GM21529 (cell line): ENCODE results near the gene STIL.
"Not testable (repeated sequence)": the region's sequence is repeated elsewhere in the genome, so short reads cannot be mapped to it uniquely, and the experiment has no call there.

Experiments used
- ATAC-seq: cut with Tn5 transposase; IDR thresholded peaks from one replicate; pipeline ENCODE4 v1.9.1; 2021; ENCODE audit not compliant: unreplicated experiment

The STIL gene

GRCh38 chr1:47223174-47223920, 90.6 kb downstream of the STIL start:
- no peak for ATAC-seq

- no peak for ATAC-seq
Observed at GRCh38 chr1:47222476-47222875, 91.5 kb downstream of the STIL start.

GRCh38 chr1:47219590-47220220, 94.2 kb downstream of the STIL start:
- ATAC-seq = no peak

GRCh38 chr1:47219001-47219400, 94.9 kb downstream of the STIL start:
- ATAC-seq = no peak

GRCh38 chr1:47216278-47217059, 97.5 kb downstream of the STIL start:
- ATAC-seq = no peak

- ATAC-seq = no peak
Observed at GRCh38 chr1:47215713-47216112, 98.2 kb downstream of the STIL start.

GRCh38 chr1:47214549-47214948, 99.4 kb downstream of the STIL start:
- no peak for ATAC-seq

- ATAC-seq = no peak
Observed at GRCh38 chr1:47213230-47213963, 100.5 kb downstream of the STIL start.

GRCh38 chr1:47212636-47213229, 101.2 kb downstream of the STIL start:
- no peak for ATAC-seq

GRCh38 chr1:47211796-47212269, 102.1 kb downstream of the STIL start:
- no peak for ATAC-seq

- ATAC-seq = no peak
Observed at GRCh38 chr1:47210666-47211065, 103.3 kb downstream of the STIL start.

GRCh38 chr1:47209725-47210325, 104.1 kb downstream of the STIL start:
- no peak for ATAC-seq

GRCh38 chr1:47209091-47209490, 104.9 kb downstream of the STIL start:
- ATAC-seq = no peak

GRCh38 chr1:47208374-47208850, 105.5 kb downstream of the STIL start:
- ATAC-seq = no peak

- no peak for ATAC-seq
Observed at GRCh38 chr1:47207803-47208373, 106.1 kb downstream of the STIL start.

- ATAC-seq = no peak
Observed at GRCh38 chr1:47205918-47206317, 108.0 kb downstream of the STIL start.

GRCh38 chr1:47203504-47203903, 110.4 kb downstream of the STIL start:
- ATAC-seq = not testable (repeated sequence)

- no peak for ATAC-seq
Observed at GRCh38 chr1:47201179-47201578, 112.8 kb downstream of the STIL start.
